Testis (tissue), 2 donors: ENCODE measurements around the gene DNAAF8.

Source experiments
- POLR2A ChIP-seq: fragments of 450-650 bp; IDR thresholded peaks from one replicate; pipeline ENCODE4 v1.6.1; 2017; ENCODE audit warnings: antibody characterized with exemption, mild to moderate bottlenecking, moderate library complexity
- TF ChIP-seq, protein P1 (sequence below), 3 experiments: fragments of 450-650 bp in 2 of 3; fragments of 200-600 bp in 1 of 3; sonication (generic) in 1 of 3; IDR thresholded peaks; one replicate each; pipeline ENCODE4 v1.5.1; 2016 to 2019; ENCODE audit warnings: antibody characterized with exemption in 3 of 3, mild to moderate bottlenecking in 2 of 3, moderate library complexity in 1 of 3

DNA sequence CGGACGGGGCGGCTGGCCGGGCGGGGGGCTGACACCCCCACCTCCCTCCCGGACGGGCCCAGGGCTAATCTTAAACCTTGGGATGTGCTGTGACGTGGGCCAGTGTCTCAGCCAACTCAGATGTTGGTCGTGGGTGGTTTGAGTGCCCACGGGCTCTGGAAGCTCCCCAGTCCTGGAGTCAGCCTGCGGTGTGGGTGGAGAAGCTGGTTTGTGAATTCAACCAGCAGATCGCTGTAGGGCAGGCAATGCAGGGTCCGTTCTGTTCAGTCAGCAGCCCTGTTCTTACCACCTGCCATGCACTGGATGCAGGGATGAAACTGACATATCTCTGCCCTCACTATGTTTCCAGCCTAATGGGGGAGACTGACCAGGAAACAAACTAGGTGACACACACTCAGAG lies 40.7 kb downstream of the DNAAF8 start:
- TF ChIP-seq, protein P1, sequence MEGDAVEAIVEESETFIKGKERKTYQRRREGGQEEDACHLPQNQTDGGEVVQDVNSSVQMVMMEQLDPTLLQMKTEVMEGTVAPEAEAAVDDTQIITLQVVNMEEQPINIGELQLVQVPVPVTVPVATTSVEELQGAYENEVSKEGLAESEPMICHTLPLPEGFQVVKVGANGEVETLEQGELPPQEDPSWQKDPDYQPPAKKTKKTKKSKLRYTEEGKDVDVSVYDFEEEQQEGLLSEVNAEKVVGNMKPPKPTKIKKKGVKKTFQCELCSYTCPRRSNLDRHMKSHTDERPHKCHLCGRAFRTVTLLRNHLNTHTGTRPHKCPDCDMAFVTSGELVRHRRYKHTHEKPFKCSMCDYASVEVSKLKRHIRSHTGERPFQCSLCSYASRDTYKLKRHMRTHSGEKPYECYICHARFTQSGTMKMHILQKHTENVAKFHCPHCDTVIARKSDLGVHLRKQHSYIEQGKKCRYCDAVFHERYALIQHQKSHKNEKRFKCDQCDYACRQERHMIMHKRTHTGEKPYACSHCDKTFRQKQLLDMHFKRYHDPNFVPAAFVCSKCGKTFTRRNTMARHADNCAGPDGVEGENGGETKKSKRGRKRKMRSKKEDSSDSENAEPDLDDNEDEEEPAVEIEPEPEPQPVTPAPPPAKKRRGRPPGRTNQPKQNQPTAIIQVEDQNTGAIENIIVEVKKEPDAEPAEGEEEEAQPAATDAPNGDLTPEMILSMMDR (IDR thresholded peaks at IDR 0.05): no peak
- no peak for TF ChIP-seq POLR2A
